Hepatocyte (in vitro differentiated cells): ENCODE results near the gene C9orf50. TPM values are rescaled to one million over a fixed set of nuclear protein-coding genes. Genes with fewer than 3 reads are reported as not detected.
A peak's percentile ranks its signal among the peaks of the same experiment; 100 is the strongest.

Experiments used
- DNase-seq: peaks from one replicate; pipeline ENCODE4 v3.0.0-alpha.2; 2016; ENCODE audit warnings: low spot score
- H2AFZ ChIP-seq: fragments of 200-600 bp; sonication (generic); 2 replicates; pipeline ENCODE4 v1.6.0; 2016; ENCODE audit warnings: antibody characterized with exemption, mild to moderate bottlenecking
- H3K27ac ChIP-seq: fragments of 200-600 bp; sonication (generic); 2 replicates; pipeline ENCODE4 v1.5.1; 2016; ENCODE audit warnings: mild to moderate bottlenecking
- H3K27me3 ChIP-seq: fragments of 200-600 bp; sonication (generic); 2 replicates; pipeline ENCODE4 v1.6.1; 2016
- H3K36me3 ChIP-seq: fragments of 200-600 bp; sonication (generic); replicated peaks from 2 replicates; pipeline ENCODE4 v1.5.1; 2016; ENCODE audit warnings: low read depth; ENCODE audit not compliant: insufficient read depth
- H3K4me1 ChIP-seq: fragments of 200-600 bp; sonication (generic); 2 replicates; pipeline ENCODE4 v1.5.1; 2016; ENCODE audit warnings: mild to moderate bottlenecking, moderate library complexity; ENCODE audit not compliant: insufficient read depth
- H3K4me2 ChIP-seq: fragments of 200-600 bp; sonication (generic); 2 replicates; pipeline ENCODE4 v1.6.0; 2016
- H3K4me3 ChIP-seq: fragments of 200-600 bp; sonication (generic); 2 replicates; pipeline ENCODE4 v1.5.1; 2016; ENCODE audit warnings: mild to moderate bottlenecking
- H3K79me2 ChIP-seq: fragments of 200-600 bp; sonication (generic); 2 replicates; pipeline ENCODE4 v1.6.0; 2017; ENCODE audit warnings: mild to moderate bottlenecking
- H3K9me2 ChIP-seq: fragments of 200-600 bp; sonication (generic); replicated peaks from 2 replicates; pipeline ENCODE4 v1.6.0; 2017; ENCODE audit warnings: mild to moderate bottlenecking; ENCODE audit not compliant: insufficient read depth
- H3K9me3 ChIP-seq: fragments of 200-600 bp; sonication (generic); 2 replicates; pipeline ENCODE4 v1.5.1; 2016; ENCODE audit warnings: low read depth, mild to moderate bottlenecking
- H4K20me1 ChIP-seq: fragments of 200-600 bp; sonication (generic); 2 replicates; pipeline ENCODE4 v1.6.0; 2016; ENCODE audit warnings: mild to moderate bottlenecking; ENCODE audit not compliant: insufficient read depth, poor library complexity, severe bottlenecking
- CTCF ChIP-seq: fragments of 200-600 bp; sonication (generic); IDR thresholded peaks from 2 replicates; pipeline ENCODE4 v1.5.1; 2016; ENCODE audit warnings: antibody characterized with exemption, mild to moderate bottlenecking; ENCODE audit not compliant: poor library complexity
- EZH2 ChIP-seq: fragments of 200-600 bp; sonication (generic); IDR thresholded peaks from 2 replicates; pipeline ENCODE4 v1.6.1; 2016; ENCODE audit warnings: antibody characterized with exemption, mild to moderate bottlenecking, borderline replicate concordance
- EZH2phosphoT487 ChIP-seq: fragments of 200-600 bp; sonication (generic); IDR thresholded peaks from one replicate; pipeline ENCODE4 v1.6.1; 2018; ENCODE audit warnings: antibody characterized with exemption, mild to moderate bottlenecking, low read depth, moderate library complexity; ENCODE audit not compliant: unreplicated experiment, severe bottlenecking
- WGBS: methylation state at CpG from one replicate; pipeline ENCODE4 v1.1.6; 2016; ENCODE audit warnings: low lambda C conversion rate; ENCODE audit errors: missing lambda C conversion rate; 5-methylcytosine and 5-hydroxymethylcytosine counted together
- polyA plus RNA-seq: library from polyadenylated mRNA; unstranded; fragments of >200 nt; fragmentation: Nextera tagmentation; extraction: Ambion mirVana; gene quantifications from 2 replicates; pipeline ENCODE4 v1.2.1, GENCODE V29; 2016
- total RNA-seq: library from RNA; depleted of rRNA; stranded (reverse); fragments of >200 nt; gene quantifications from 2 replicates; pipeline ENCODE4 v1.2.3, GENCODE V29; 2014

C9orf50 gene
- total and polyA plus RNA-seq, 2 experiments from 2014 or later: not detected

- peak; percentile 74 for DNase-seq
These were observed 5.9 kb upstream of the C9orf50 start for GRCh38 chr9:129626625-129627284.

DNA sequence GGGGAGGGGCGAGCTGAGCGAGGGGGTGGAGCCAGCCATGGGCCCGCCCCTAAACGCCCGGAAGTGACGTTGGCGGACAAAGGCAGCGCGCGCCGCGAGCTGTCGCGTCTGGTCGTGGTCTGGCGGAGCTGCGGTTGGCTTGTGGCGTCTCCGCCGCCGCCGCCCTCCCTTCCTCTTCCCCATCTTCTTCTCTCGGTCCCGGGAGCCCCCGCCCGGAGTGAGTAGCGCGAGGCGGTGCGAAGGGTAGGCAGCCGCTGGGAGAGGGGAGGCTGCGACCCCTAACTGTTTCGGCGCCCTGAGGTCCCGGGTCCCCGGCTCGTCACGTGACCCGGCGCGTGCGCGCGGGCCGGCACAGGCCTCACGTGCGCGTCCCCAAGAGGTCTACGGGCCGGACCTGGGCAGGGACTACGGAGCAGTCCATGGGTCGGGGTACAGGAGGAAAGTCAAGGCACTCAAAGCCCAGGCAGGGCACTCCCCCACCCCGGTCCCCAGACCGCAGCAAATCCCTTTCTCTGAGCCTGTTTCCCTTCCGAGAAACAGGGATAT lies 5.3 kb upstream of the C9orf50 start, which contains the start of gene NTMT1:
TSS of gene NTMT1 (plus strand) at position 85 of the 546 bp plus-strand sequence. CDS start 6,541 bp downstream, outside the sequence.
- peak within 1 kb of the TSS; percentile 94 for H3K27ac ChIP-seq
- peak within 1 kb of the TSS; percentile 34 for H2AFZ ChIP-seq
- DNase-seq: peak; percentile 93

More at GRCh38 chr9:129626625-129627284, 5.9 kb upstream of the C9orf50 start:
- Histone ChIP-seq H3K27ac (peak overlapping the region; percentile 94), H3K36me3 (no peaks in the 10 kb centered on the region), H3K4me3 (peak overlapping the region; percentile 76), H3K79me2 (peaks cover 61% of the 10 kb centered on the region), H3K9me3 (no peaks in the 10 kb centered on the region), H3K27me3 (no peaks in the 10 kb centered on the region), H3K4me1 (peaks cover 21% of the 10 kb centered on the region), H4K20me1 (peaks cover 53% of the 10 kb centered on the region), H2AFZ (peak overlapping the region; percentile 34), H3K4me2 (peak overlapping the region; percentile 94), H3K9me2 (no peaks in the 10 kb centered on the region)
- TF ChIP-seq EZH2phosphoT487 (no peak), EZH2 (no peak), CTCF (no peak)
- 7% methylated on average over 20 of the region's 20 CpGs for WGBS

DNA sequence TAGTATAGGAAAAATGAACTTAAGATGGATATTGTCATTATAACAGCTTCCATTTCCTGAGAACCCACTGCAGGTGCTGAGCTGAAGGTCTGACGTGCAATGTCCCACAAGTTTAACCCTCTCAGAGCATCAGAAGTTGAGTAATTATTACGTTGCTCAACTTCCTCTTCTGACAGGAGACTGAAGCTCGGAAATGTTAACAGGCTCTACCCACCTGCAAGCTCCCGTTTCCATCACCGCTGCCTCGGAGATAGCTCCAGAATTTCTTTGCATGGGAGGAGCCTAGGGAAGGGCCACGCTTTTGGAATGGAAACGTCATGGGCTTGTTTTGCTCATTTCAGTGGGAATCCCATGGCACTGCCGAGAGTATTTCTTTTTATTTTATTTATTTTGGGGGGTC lies 4.0 kb upstream of the C9orf50 start:
- Histone ChIP-seq H4K20me1 (peaks cover 35% of the 10 kb centered on the region), H3K4me2 (no peak overlapping the region), H3K4me1 (peaks cover 27% of the 10 kb centered on the region), H3K36me3 (no peaks in the 10 kb centered on the region), H2AFZ (no peak overlapping the region), H3K27ac (no peak overlapping the region), H3K4me3 (no peak overlapping the region), H3K9me2 (no peaks in the 10 kb centered on the region), H3K9me3 (no peaks in the 10 kb centered on the region), H3K27me3 (no peaks in the 10 kb centered on the region), H3K79me2 (peaks cover 42% of the 10 kb centered on the region)
- WGBS: 82% methylated on average over 9 of the region's 9 CpGs
- DNase-seq: no peak
- TF ChIP-seq EZH2 (no peak), CTCF (no peak), EZH2phosphoT487 (no peak)

More for the DNA sequence above, 5.3 kb upstream of the C9orf50 start, which contains the start of gene NTMT1:
- TF ChIP-seq EZH2 (no peak), EZH2phosphoT487 (no peak), CTCF (no peak)
- H3K36me3 ChIP-seq: no peaks in the 10 kb centered on the region
- H3K4me3 ChIP-seq: peak within 1 kb of the TSS; percentile 76
- H3K79me2 ChIP-seq: peaks cover 55% of the 10 kb centered on the region
- H4K20me1 ChIP-seq: peaks cover 47% of the 10 kb centered on the region
- H3K4me2 ChIP-seq: peak within 1 kb of the TSS; percentile 94
- no peaks in the 10 kb centered on the region for H3K9me2 ChIP-seq
- WGBS: 1% methylated on average over 43 of the region's 55 CpGs
- no peaks in the 10 kb centered on the region for H3K27me3 ChIP-seq
- peaks cover 21% of the 10 kb centered on the region for H3K4me1 ChIP-seq
- H3K9me3 ChIP-seq: no peaks in the 10 kb centered on the region
